ENCODE measurements around the gene ATXN1. TPM values are rescaled to one million over a fixed set of nuclear protein-coding genes. Genes with fewer than 3 reads are reported as not detected.

Gene ATXN1
- total and polyA plus RNA-seq, 2 of the 8 experiments (the other 6 are each of a cell fraction or from before 2014, with no cell fraction given): 1.6 to 4.0 TPM

DNA sequence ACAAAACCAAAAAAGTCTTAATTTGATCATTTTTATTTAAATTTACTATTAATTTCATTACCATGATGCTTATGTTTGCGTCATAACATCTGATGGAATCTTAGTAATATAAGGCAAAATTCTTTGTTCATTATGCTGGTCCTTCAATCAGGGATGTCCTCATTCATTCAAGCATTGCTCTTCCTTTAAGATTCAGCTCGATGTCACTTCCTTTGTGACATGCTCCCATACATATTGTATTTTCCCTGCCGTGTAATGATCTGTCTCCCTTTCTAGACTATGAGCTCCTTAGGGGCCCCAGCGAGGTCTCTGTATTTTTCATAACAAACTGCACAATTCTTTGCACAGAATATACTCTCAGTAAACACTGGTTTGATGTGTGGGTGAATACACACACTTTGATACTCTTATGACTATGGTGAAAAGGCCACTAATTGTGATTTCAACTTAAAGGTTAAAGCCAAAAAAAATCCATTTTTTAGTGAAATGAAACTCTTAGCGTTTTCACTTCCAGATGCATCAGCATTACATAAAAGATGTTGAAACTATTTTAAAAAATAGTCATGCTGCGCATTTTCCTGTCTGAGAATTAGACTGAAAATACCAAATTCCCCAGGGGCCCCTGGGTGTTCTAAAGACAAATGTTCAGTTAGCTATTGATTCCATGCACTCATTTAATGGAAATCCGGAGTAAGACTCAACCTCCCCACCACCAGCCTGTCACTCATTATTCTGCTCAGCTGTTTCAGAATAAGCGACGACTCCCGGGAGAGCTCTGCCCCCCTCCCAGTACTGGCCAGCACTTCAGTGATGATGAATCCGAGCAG is 169.7 kb downstream of the ATXN1 start:
- Histone ChIP-seq H4K91ac (replicated peaks; ENCODE audit: insufficient read length, low read length) (no peak overlapping the region), H3K23ac (ENCODE audit: insufficient read length) (no peak overlapping the region), H3K9me3 (ENCODE audit: insufficient read depth in 2 of 2, low read depth in 1 of 2, low read length in 1 of 2) (no peaks in the 10 kb centered on the region), H3K9ac (replicated peaks in 1 of 4; ENCODE audit: extremely low read depth in 1 of 4, low read depth in 3 of 4, low read length in 3 of 4) (no peak overlapping the region), H3K27me3 (replicated peaks in 1 of 4; ENCODE audit: control insufficient read depth in 3 of 4, extremely low read depth in 1 of 4, insufficient read depth in 3 of 4, low read length in 3 of 4) (no peaks in the 10 kb centered on the region), H3K4ac (replicated peaks; ENCODE audit: insufficient read length, low read depth, low read length) (no peak overlapping the region), H3K79me1 (ENCODE audit: low read depth, low read length) (no peaks in the 10 kb centered on the region), H2AK5ac (ENCODE audit: low read depth, low read length) (no peak overlapping the region), H2BK15ac (ENCODE audit: low read length) (no peak overlapping the region), H2BK120ac (replicated peaks; ENCODE audit: low read depth, low read length) (no peak overlapping the region), H4K20me1 (replicated peaks in 1 of 2; ENCODE audit: control insufficient read depth in 1 of 2, insufficient read depth in 2 of 2, low read length in 2 of 2) (no peaks in the 10 kb centered on the region), H3K4me1 (replicated peaks in 1 of 4; ENCODE audit: control insufficient read depth in 3 of 4, insufficient read depth in 4 of 4, low read length in 3 of 4) (no peaks in the 10 kb centered on the region), H2BK5ac (ENCODE audit: low read depth, low read length) (no peak overlapping the region), H3K27ac (ENCODE audit: low read depth, low read length) (no peak overlapping the region), H3K79me2 (ENCODE audit: control insufficient read depth in 1 of 2, insufficient read depth in 2 of 2, low read length in 2 of 2) (no peaks in the 10 kb centered on the region), H3K56ac (replicated peaks; ENCODE audit: insufficient read length, low read depth, low read length) (no peak overlapping the region), H3K36me3 (ENCODE audit: control insufficient read depth in 2 of 4, insufficient read depth in 4 of 4, low read length in 3 of 4) (no peaks in the 10 kb centered on the region), H4K8ac (ENCODE audit: extremely low read depth, insufficient read depth, low read length) (no peak overlapping the region), H4K5ac (ENCODE audit: insufficient read length, low read depth, low read length) (no peak overlapping the region), H2BK12ac (ENCODE audit: low read depth, low read length) (no peak overlapping the region), H3K4me3 (ENCODE audit: extremely low read depth in 1 of 4, insufficient read depth in 2 of 4, low read depth in 3 of 4, low read length in 4 of 4) (no peak overlapping the region), H3K4me2 (ENCODE audit: insufficient read depth in 1 of 2, low read depth in 2 of 2, low read length in 2 of 2) (no peak overlapping the region), H2AFZ (ENCODE audit: low read length) (no peak overlapping the region), H3K23me2 (ENCODE audit: low read depth, low read length) (no peaks in the 10 kb centered on the region), H3K18ac (ENCODE audit: extremely low read depth, low read length) (no peak overlapping the region; the same call in 1 of the 2 replicates), H3K14ac (ENCODE audit: insufficient read length) (no peak overlapping the region), H2BK20ac (ENCODE audit: low read length) (no peak overlapping the region)
- FAIRE-seq: no peak
- POLR2A ChIA-PET (ENCODE audit: partially characterized antibody): no interaction called here
- WGBS, 2 experiments (ENCODE audit: extremely low coverage in 1 of 2, insufficient coverage in 1 of 2, insufficient read length in 1 of 2, insufficient replicate concordance in 2 of 2, low coverage in 1 of 2, low lambda C conversion rate in 2 of 2, missing lambda C conversion rate in 1 of 2): 89% methylated on average over 11 of the region's 11 CpGs; no CpG with 5 or more reads in 1 of the 2 experiments
- DNase-seq (ENCODE audit: low read depth in 1 of 2, low spot score in 2 of 2): no peak
- CTCF ChIA-PET (ENCODE audit: partially characterized antibody): interaction anchor here (1.4 kb wide), 1 partner anchor 38 kb away, joined by 3 read pairs; no protein-coding TSS in a partner anchor
- TF ChIP-seq TAF1 (IDR thresholded peaks at IDR 0.05; ENCODE audit: low read depth, low read length): no peak
- no peak for TF ChIP-seq CREB1 (IDR thresholded peaks at IDR 0.05)
- TF ChIP-seq BCL11A (IDR thresholded peaks at IDR 0.05; ENCODE audit: low read depth in 2 of 2, low read length in 2 of 2): no peak
- no peak for TF ChIP-seq E2F6 (IDR thresholded peaks at IDR 0.05)
